ENCODE results near the gene ZNF805.

ZNF805 gene

GRCh38 chr19:57212109-57212508, 28.3 kb upstream of the ZNF805 start:
- no peaks in the 10 kb centered on the region for H3K27me3 ChIP-seq (ENCODE audit: control insufficient read depth in 3 of 3, insufficient read depth in 3 of 3, low read depth in 1 of 3, low read length in 3 of 3)
- no peak overlapping the region for H2AK5ac ChIP-seq (ENCODE audit: low read depth, low read length)
- no peak overlapping the region for H3K4me2 ChIP-seq (ENCODE audit: insufficient read depth, low read length, poor library complexity, severe bottlenecking)
- H3K79me1 ChIP-seq (ENCODE audit: low read depth, low read length), result no peaks in the 10 kb centered on the region
- H3K18ac ChIP-seq (ENCODE audit: low read length), result no peak overlapping the region
- DNase-seq (ENCODE audit: low spot score), result no peak
- no peak overlapping the region for H2BK120ac ChIP-seq (ENCODE audit: low read depth, low read length)
- H2BK5ac ChIP-seq (ENCODE audit: low read length), result no peak overlapping the region
- H3K9me3 ChIP-seq (replicated peaks in 1 of 2; ENCODE audit: control insufficient read depth in 2 of 2, insufficient read depth in 1 of 2, low read depth in 1 of 2, low read length in 2 of 2), result peaks cover 0 to 19% of the 10 kb centered on the region in 2 donors
- H2BK12ac ChIP-seq (ENCODE audit: low read length), result no peak overlapping the region
- H3K23ac ChIP-seq (ENCODE audit: low read depth, low read length, poor library complexity), result no peak overlapping the region
- no peak overlapping the region for H2AFZ ChIP-seq (ENCODE audit: low read length)
- no peak overlapping the region for H4K8ac ChIP-seq (ENCODE audit: low read depth, low read length)
- no peak overlapping the region for H3K9ac ChIP-seq (ENCODE audit: low read depth, low read length, poor library complexity)
- H3K14ac ChIP-seq (ENCODE audit: low read length), result no peak overlapping the region
- no peak overlapping the region for H3K4me3 ChIP-seq (ENCODE audit: low read length in 2 of 2)
- no peak overlapping the region for H3K27ac ChIP-seq (replicated peaks; ENCODE audit: low read length)
- H3K4ac ChIP-seq (ENCODE audit: low read length), result no peak overlapping the region
- H2BK15ac ChIP-seq (ENCODE audit: low read length), result no peak overlapping the region
- H3K36me3 ChIP-seq (replicated peaks in 1 of 2; ENCODE audit: control insufficient read depth in 2 of 2, insufficient read depth in 2 of 2, low read length in 2 of 2), result peaks cover 27 to 98% of the 10 kb centered on the region in 2 donors
- WGBS, 2 donors (ENCODE audit: extremely low coverage in 2 of 2, insufficient read length in 2 of 2, insufficient replicate concordance in 1 of 2), result no CpG with 5 or more reads among the region's 7 CpGs
- H3K4me1 ChIP-seq (ENCODE audit: control insufficient read depth in 2 of 2, insufficient read depth in 1 of 2, low read depth in 1 of 2, low read length in 2 of 2), result no peaks in the 10 kb centered on the region
- H4K91ac ChIP-seq (ENCODE audit: low read depth, low read length, poor library complexity), result no peak overlapping the region

- no peaks in the 10 kb centered on the region for H3K27me3 ChIP-seq (ENCODE audit: control insufficient read depth in 3 of 3, insufficient read depth in 3 of 3, low read depth in 1 of 3, low read length in 3 of 3)
- no peak overlapping the region for H2BK5ac ChIP-seq (ENCODE audit: low read length)
- DNase-seq (ENCODE audit: low spot score), result no peak
- no peak overlapping the region for H3K14ac ChIP-seq (ENCODE audit: low read length)
- H4K8ac ChIP-seq (ENCODE audit: low read depth, low read length), result no peak overlapping the region
- H3K79me1 ChIP-seq (ENCODE audit: low read depth, low read length), result no peaks in the 10 kb centered on the region
- peaks cover 0 to 2% of the 10 kb centered on the region in 2 donors for H3K4me1 ChIP-seq (ENCODE audit: control insufficient read depth in 2 of 2, insufficient read depth in 1 of 2, low read depth in 1 of 2, low read length in 2 of 2)
- no peak overlapping the region for H2BK120ac ChIP-seq (ENCODE audit: low read depth, low read length)
- peaks cover 0 to 2% of the 10 kb centered on the region in 2 donors for H3K9me3 ChIP-seq (replicated peaks in 1 of 2; ENCODE audit: control insufficient read depth in 2 of 2, insufficient read depth in 1 of 2, low read depth in 1 of 2, low read length in 2 of 2)
- no peak overlapping the region for H2BK12ac ChIP-seq (ENCODE audit: low read length)
- H3K9ac ChIP-seq (ENCODE audit: low read depth, low read length, poor library complexity), result no peak overlapping the region
- no peak overlapping the region for H2AK5ac ChIP-seq (ENCODE audit: low read depth, low read length)
- no peak overlapping the region for H3K18ac ChIP-seq (ENCODE audit: low read length)
- H3K36me3 ChIP-seq (replicated peaks in 1 of 2; ENCODE audit: control insufficient read depth in 2 of 2, insufficient read depth in 2 of 2, low read length in 2 of 2), result no peaks in the 10 kb centered on the region
- no peak overlapping the region for H2BK15ac ChIP-seq (ENCODE audit: low read length)
- H3K23ac ChIP-seq (ENCODE audit: low read depth, low read length, poor library complexity), result no peak overlapping the region
- no CpG with 5 or more reads among the region's 5 CpGs for WGBS, 2 donors (ENCODE audit: extremely low coverage in 2 of 2, insufficient read length in 2 of 2, insufficient replicate concordance in 1 of 2)
- H3K27ac ChIP-seq (replicated peaks; ENCODE audit: low read length), result no peak overlapping the region
- no peak overlapping the region for H2AFZ ChIP-seq (ENCODE audit: low read length)
- H4K91ac ChIP-seq (ENCODE audit: low read depth, low read length, poor library complexity), result no peak overlapping the region
- H3K4me2 ChIP-seq (ENCODE audit: insufficient read depth, low read length, poor library complexity, severe bottlenecking), result no peak overlapping the region
- no peak overlapping the region for H3K4ac ChIP-seq (ENCODE audit: low read length)
- no peak overlapping the region for H3K4me3 ChIP-seq (ENCODE audit: low read length in 2 of 2)
Measured at GRCh38 chr19:57227502-57227901, 12.9 kb upstream of the ZNF805 start.

- WGBS, 2 donors (ENCODE audit: extremely low coverage in 2 of 2, insufficient read length in 2 of 2, insufficient replicate concordance in 1 of 2), result no CpG with 5 or more reads among the region's 9 CpGs
- no peaks in the 10 kb centered on the region for H3K27me3 ChIP-seq (ENCODE audit: control insufficient read depth in 3 of 3, insufficient read depth in 3 of 3, low read depth in 1 of 3, low read length in 3 of 3)
Measured at GRCh38 chr19:57231686-57232085, 8.7 kb upstream of the ZNF805 start.

GRCh38 chr19:57233207-57233606, 7.2 kb upstream of the ZNF805 start:
- Histone ChIP-seq H3K9me3 (replicated peaks in 1 of 2; ENCODE audit: control insufficient read depth in 2 of 2, insufficient read depth in 1 of 2, low read depth in 1 of 2, low read length in 2 of 2) (peaks cover 0 to 2% of the 10 kb centered on the region in 2 donors), H3K9ac (ENCODE audit: low read depth, low read length, poor library complexity) (no peak overlapping the region), H4K8ac (ENCODE audit: low read depth, low read length) (no peak overlapping the region), H2AK5ac (ENCODE audit: low read depth, low read length) (no peak overlapping the region), H3K4me3 (ENCODE audit: low read length in 2 of 2) (no peak overlapping the region), H3K4me2 (ENCODE audit: insufficient read depth, low read length, poor library complexity, severe bottlenecking) (no peak overlapping the region), H3K18ac (ENCODE audit: low read length) (no peak overlapping the region), H2BK12ac (ENCODE audit: low read length) (no peak overlapping the region), H3K79me1 (ENCODE audit: low read depth, low read length) (no peaks in the 10 kb centered on the region), H2BK5ac (ENCODE audit: low read length) (no peak overlapping the region), H3K36me3 (replicated peaks in 1 of 2; ENCODE audit: control insufficient read depth in 2 of 2, insufficient read depth in 2 of 2, low read length in 2 of 2) (no peaks in the 10 kb centered on the region), H2AFZ (ENCODE audit: low read length) (no peak overlapping the region), H2BK15ac (ENCODE audit: low read length) (no peak overlapping the region), H3K27me3 (ENCODE audit: control insufficient read depth in 3 of 3, insufficient read depth in 3 of 3, low read depth in 1 of 3, low read length in 3 of 3) (no peaks in the 10 kb centered on the region), H3K4ac (ENCODE audit: low read length) (no peak overlapping the region), H3K27ac (replicated peaks; ENCODE audit: low read length) (no peak overlapping the region), H3K23ac (ENCODE audit: low read depth, low read length, poor library complexity) (no peak overlapping the region), H3K4me1 (ENCODE audit: control insufficient read depth in 2 of 2, insufficient read depth in 1 of 2, low read depth in 1 of 2, low read length in 2 of 2) (peaks cover 0 to 2% of the 10 kb centered on the region in 2 donors), H2BK120ac (ENCODE audit: low read depth, low read length) (no peak overlapping the region), H4K91ac (ENCODE audit: low read depth, low read length, poor library complexity) (no peak overlapping the region), H3K14ac (ENCODE audit: low read length) (no peak overlapping the region)
- no peak for DNase-seq (ENCODE audit: low spot score)
- WGBS, 2 donors (ENCODE audit: extremely low coverage in 2 of 2, insufficient read length in 2 of 2, insufficient replicate concordance in 1 of 2), result no CpG with 5 or more reads among the region's 1 CpG

More at GRCh38 chr19:57231686-57232085, 8.7 kb upstream of the ZNF805 start:
- Histone ChIP-seq H3K27ac (replicated peaks; ENCODE audit: low read length) (no peak overlapping the region), H3K4me3 (ENCODE audit: low read length in 2 of 2) (no peak overlapping the region), H3K79me1 (ENCODE audit: low read depth, low read length) (no peaks in the 10 kb centered on the region), H2BK120ac (ENCODE audit: low read depth, low read length) (no peak overlapping the region), H3K18ac (ENCODE audit: low read length) (no peak overlapping the region), H2AK5ac (ENCODE audit: low read depth, low read length) (no peak overlapping the region), H2BK15ac (ENCODE audit: low read length) (no peak overlapping the region), H3K4ac (ENCODE audit: low read length) (no peak overlapping the region), H3K9me3 (replicated peaks in 1 of 2; ENCODE audit: control insufficient read depth in 2 of 2, insufficient read depth in 1 of 2, low read depth in 1 of 2, low read length in 2 of 2) (peaks cover 0 to 2% of the 10 kb centered on the region in 2 donors), H3K4me1 (ENCODE audit: control insufficient read depth in 2 of 2, insufficient read depth in 1 of 2, low read depth in 1 of 2, low read length in 2 of 2) (peaks cover 0 to 2% of the 10 kb centered on the region in 2 donors), H3K9ac (ENCODE audit: low read depth, low read length, poor library complexity) (no peak overlapping the region), H2AFZ (ENCODE audit: low read length) (peak overlapping the region; percentile 53), H3K36me3 (replicated peaks in 1 of 2; ENCODE audit: control insufficient read depth in 2 of 2, insufficient read depth in 2 of 2, low read length in 2 of 2) (no peaks in the 10 kb centered on the region), H3K23ac (ENCODE audit: low read depth, low read length, poor library complexity) (no peak overlapping the region), H4K8ac (ENCODE audit: low read depth, low read length) (no peak overlapping the region), H4K91ac (ENCODE audit: low read depth, low read length, poor library complexity) (no peak overlapping the region), H2BK5ac (ENCODE audit: low read length) (no peak overlapping the region), H2BK12ac (ENCODE audit: low read length) (no peak overlapping the region), H3K4me2 (ENCODE audit: insufficient read depth, low read length, poor library complexity, severe bottlenecking) (no peak overlapping the region), H3K14ac (ENCODE audit: low read length) (no peak overlapping the region)
- no peak for DNase-seq (ENCODE audit: low spot score)

Measured in neuronal stem cell (in vitro differentiated cells).